GM12865 (cell line): Measurements from ENCODE around the gene SLC26A11.
"Not testable (repeated sequence)": the region's sequence is repeated elsewhere in the genome, so short reads cannot be mapped to it uniquely, and the experiment has no call there.

Experiments used
- DNase-seq: peaks from one replicate; pipeline ENCODE4 v3.0.0; 2010; ENCODE audit warnings: low read depth
- H3K4me3 ChIP-seq: 2 replicates; pipeline ENCODE4 v1.5.1; 2011; ENCODE audit warnings: mild to moderate bottlenecking, low read depth, low read length, control low read depth
- CTCF ChIP-seq: IDR thresholded peaks from 2 replicates; pipeline ENCODE4 v1.5.1; 2011; ENCODE audit warnings: low read length, control low read depth, low read depth, inconsistent platforms; ENCODE audit not compliant: insufficient read depth; ENCODE audit errors: missing control alignments

The SLC26A11 gene

GRCh38 chr17:80242505-80242904, 22.3 kb downstream of the SLC26A11 start:
- TF ChIP-seq CTCF: no peak
- H3K4me3 ChIP-seq: no peak overlapping the region
- no peak for DNase-seq

GRCh38 chr17:80243526-80244433, 23.6 kb downstream of the SLC26A11 start:
- TF ChIP-seq CTCF: no peak
- H3K4me3 ChIP-seq: no peak overlapping the region
- no peak for DNase-seq

- H3K4me3 ChIP-seq, DNase-seq: not testable (repeated sequence)
These were observed 24.2 kb downstream of the SLC26A11 start for GRCh38 chr17:80244448-80244847.

GRCh38 chr17:80244871-80245509, 24.8 kb downstream of the SLC26A11 start:
- no peak for TF ChIP-seq CTCF
- H3K4me3 ChIP-seq: no peak overlapping the region
- DNase-seq: no peak

GRCh38 chr17:80245566-80246265, 25.5 kb downstream of the SLC26A11 start:
- DNase-seq: no peak
- no peak overlapping the region for H3K4me3 ChIP-seq
- no peak for TF ChIP-seq CTCF

- no peak for DNase-seq
- no peak overlapping the region for H3K4me3 ChIP-seq
- no peak for TF ChIP-seq CTCF
These were observed 26.0 kb downstream of the SLC26A11 start for GRCh38 chr17:80246266-80246681.

- TF ChIP-seq CTCF: no peak
- no peak overlapping the region for H3K4me3 ChIP-seq
- no peak for DNase-seq
These were observed 26.5 kb downstream of the SLC26A11 start for GRCh38 chr17:80246726-80247125.
